HEK293T (cell line): Measurements from ENCODE around the gene ZNF865.

ENCODE experiments used
- CTCF ChIA-PET: fragments of 350-600 bp; formaldehyde crosslinking; extraction: SDS; loops from one replicate; lab custom pipeline; 2021; ENCODE audit warnings: antibody characterized with exemption, inconsistent platforms; lab: Yijun Ruan, JAX
- POLR2A ChIA-PET: fragments of 350-600 bp; formaldehyde crosslinking; extraction: SDS; loops from one replicate; lab custom pipeline; 2020; ENCODE audit warnings: antibody characterized with exemption, inconsistent platforms; lab: Yijun Ruan, JAX
- DNase-seq: peaks from one replicate; pipeline ENCODE4 v3.0.0; 2012; ENCODE audit warnings: mixed read lengths; ENCODE audit errors: extremely low spot score
- ARNT ChIP-seq: fragments of 450-650 bp; IDR thresholded peaks from 2 replicates; pipeline ENCODE4 v1.6.1; 2017; ENCODE audit warnings: mild to moderate bottlenecking
- BHLHE40 ChIP-seq: fragments of 450-650 bp; IDR thresholded peaks from 2 replicates; pipeline ENCODE4 v1.6.1; 2016; ENCODE audit warnings: mild to moderate bottlenecking, moderate library complexity, borderline replicate concordance
- CTBP1 ChIP-seq: fragments of 450-650 bp; IDR thresholded peaks from 2 replicates; pipeline ENCODE4 v1.6.1; 2016; ENCODE audit warnings: borderline replicate concordance
- ELF4 ChIP-seq: fragments of 450-650 bp; IDR thresholded peaks from 2 replicates; pipeline ENCODE4 v1.6.1; 2017; ENCODE audit warnings: antibody characterized with exemption
- FOXA1 ChIP-seq: fragments of 450-650 bp; IDR thresholded peaks from 2 replicates; pipeline ENCODE4 v1.6.1; 2016; ENCODE audit warnings: mild to moderate bottlenecking
- FOXK2 ChIP-seq: fragments of 450-650 bp; IDR thresholded peaks from 2 replicates; pipeline ENCODE4 v1.6.1; 2016; ENCODE audit warnings: mild to moderate bottlenecking
- FOXM1 ChIP-seq: fragments of 450-650 bp; IDR thresholded peaks from 2 replicates; pipeline ENCODE4 v1.6.1; 2017; ENCODE audit warnings: mild to moderate bottlenecking, borderline replicate concordance
- HDGF ChIP-seq: fragments of 450-650 bp; IDR thresholded peaks from 2 replicates; pipeline ENCODE4 v1.6.1; 2017; ENCODE audit warnings: antibody characterized with exemption, borderline replicate concordance
- L3MBTL2 ChIP-seq: fragments of 450-650 bp; conservative IDR thresholded peaks from 2 replicates; pipeline ENCODE4 v1.6.1; 2016; ENCODE audit warnings: mild to moderate bottlenecking
- LEF1 ChIP-seq: fragments of 450-650 bp; IDR thresholded peaks from 2 replicates; pipeline ENCODE4 v1.6.1; 2017; ENCODE audit warnings: mild to moderate bottlenecking, borderline replicate concordance
- NFRKB ChIP-seq: fragments of 450-650 bp; IDR thresholded peaks from 2 replicates; pipeline ENCODE4 v1.6.1; 2016; ENCODE audit warnings: mild to moderate bottlenecking, moderate library complexity
- SP1 ChIP-seq: fragments of 450-650 bp; IDR thresholded peaks from 2 replicates; pipeline ENCODE4 v1.6.1; 2017
- SUZ12 ChIP-seq: fragments of 450-650 bp; IDR thresholded peaks from 2 replicates; pipeline ENCODE4 v1.6.1; 2016; ENCODE audit warnings: mild to moderate bottlenecking
- TARDBP ChIP-seq: fragments of 450-650 bp; IDR thresholded peaks from 2 replicates; pipeline ENCODE4 v1.6.1; 2016
- ZNF384 ChIP-seq: fragments of 450-650 bp; IDR thresholded peaks from 2 replicates; pipeline ENCODE4 v1.6.1; 2016
- TF ChIP-seq, protein P1 (sequence below): fragments of 450-650 bp; IDR thresholded peaks from 2 replicates; pipeline ENCODE4 v1.6.1; 2016

Gene ZNF865

DNA sequence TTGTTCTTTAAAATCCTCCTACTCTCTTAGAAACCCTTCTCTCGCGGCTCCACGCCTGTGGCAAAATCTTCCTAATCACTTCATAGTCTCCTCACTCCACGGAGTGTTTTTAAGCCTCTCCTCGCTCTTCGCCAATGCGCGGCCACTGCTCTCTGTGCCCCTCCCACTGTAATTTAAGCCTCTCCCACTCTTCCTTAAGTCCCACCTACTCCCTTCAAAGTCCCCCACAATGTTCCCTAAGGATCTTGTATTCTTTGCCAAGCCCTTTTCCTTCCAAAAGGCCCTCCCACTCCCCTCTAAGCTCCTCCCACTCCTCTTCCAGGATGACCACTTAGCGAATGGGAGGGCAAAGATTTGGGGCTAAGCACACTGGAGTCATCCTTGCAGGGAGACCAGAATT is 7.4 kb upstream of the ZNF865 start:
- ChIA-PET CTCF (no interaction called here), POLR2A (interaction anchor here (0.5 to 2.1 kb wide), 2 partner anchors 10 to 45 kb away, joined by 3 to 29 read pairs; no protein-coding TSS in a partner anchor)
- no peak for TF ChIP-seq SP1
- no peak for TF ChIP-seq TARDBP
- TF ChIP-seq BHLHE40: no peak
- no peak for TF ChIP-seq HDGF
- no peak for TF ChIP-seq FOXK2
- TF ChIP-seq NFRKB: no peak
- TF ChIP-seq CTBP1: no peak
- TF ChIP-seq ARNT: no peak
- no peak for TF ChIP-seq SUZ12
- TF ChIP-seq LEF1: no peak
- TF ChIP-seq FOXM1: no peak
- DNase-seq: no peak

GRCh38 chr19:55598719-55599467 is 6.6 kb upstream of the ZNF865 start:
- POLR2A ChIA-PET: interaction anchor here (0.6 to 2.1 kb wide), 20 partner anchors 8 to 298 kb away, joined by 3 to 29 read pairs (median 5); partner anchors contain the start of genes U2AF2, ZNF579, ZNF628 and ZNF784
- 0 out of 2 replicates have a peak, but pooled peaks have one; percentile 20 for TF ChIP-seq SP1
- TF ChIP-seq FOXM1: peak; percentile 78; the same call in 1 of the 2 replicates
- no peak for TF ChIP-seq CTBP1
- 0 out of 2 replicates have a peak, but pooled peaks have one; percentile 78 for TF ChIP-seq HDGF
- TF ChIP-seq ELF4: no peak; the same call in 1 of the 2 replicates
- TF ChIP-seq NFRKB: no peak
- DNase-seq: peak; percentile 90
- CTCF ChIA-PET: interaction anchor here (0.6 to 0.7 kb wide), 3 partner anchors 34 to 73 kb away, joined by 3 read pairs; no protein-coding TSS in a partner anchor

DNA sequence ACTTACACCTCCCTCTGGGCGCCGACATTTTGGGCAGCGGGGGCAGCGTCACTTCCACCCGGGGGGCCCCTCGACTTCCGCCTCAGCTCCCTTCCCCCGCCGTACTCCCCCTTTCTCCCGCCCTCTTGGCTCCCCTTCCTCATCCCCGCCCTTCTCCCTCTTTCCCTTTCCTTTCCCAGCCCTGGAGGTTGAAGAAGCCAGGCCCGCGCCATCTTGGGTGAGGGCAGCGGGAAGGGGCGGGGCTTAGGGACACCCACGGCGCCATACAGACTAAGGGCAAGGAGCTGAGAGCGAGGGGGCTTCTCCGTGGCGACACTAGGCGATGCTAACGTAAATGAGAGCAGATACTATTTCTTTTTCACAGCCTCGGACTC is 6.0 kb upstream of the ZNF865 start, which contains the start of gene FIZ1:
Gene FIZ1 (minus strand): TSS at position 50 of the 374 bp plus-strand sequence. CDS start 1,652 bp downstream, outside the sequence.
- POLR2A ChIA-PET: interaction anchor here (0.8 to 2.1 kb wide), 20 partner anchors 9 to 298 kb away, joined by 3 to 29 read pairs (median 5); partner anchors contain the start of genes U2AF2, ZNF579, ZNF628 and ZNF784
- CTCF ChIA-PET: interaction anchor here (0.6 to 0.7 kb wide), 4 partner anchors 34 to 72 kb away, joined by 3 to 5 read pairs (median 3); no protein-coding TSS in a partner anchor
- DNase-seq: peak; percentile 79
- peak; percentile 67; the same call in 1 of the 2 replicates for TF ChIP-seq ELF4
- TF ChIP-seq, protein P1, sequence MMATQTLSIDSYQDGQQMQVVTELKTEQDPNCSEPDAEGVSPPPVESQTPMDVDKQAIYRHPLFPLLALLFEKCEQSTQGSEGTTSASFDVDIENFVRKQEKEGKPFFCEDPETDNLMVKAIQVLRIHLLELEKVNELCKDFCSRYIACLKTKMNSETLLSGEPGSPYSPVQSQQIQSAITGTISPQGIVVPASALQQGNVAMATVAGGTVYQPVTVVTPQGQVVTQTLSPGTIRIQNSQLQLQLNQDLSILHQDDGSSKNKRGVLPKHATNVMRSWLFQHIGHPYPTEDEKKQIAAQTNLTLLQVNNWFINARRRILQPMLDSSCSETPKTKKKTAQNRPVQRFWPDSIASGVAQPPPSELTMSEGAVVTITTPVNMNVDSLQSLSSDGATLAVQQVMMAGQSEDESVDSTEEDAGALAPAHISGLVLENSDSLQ: no peak
- no peak for TF ChIP-seq NFRKB
- no peak for TF ChIP-seq SUZ12

DNA sequence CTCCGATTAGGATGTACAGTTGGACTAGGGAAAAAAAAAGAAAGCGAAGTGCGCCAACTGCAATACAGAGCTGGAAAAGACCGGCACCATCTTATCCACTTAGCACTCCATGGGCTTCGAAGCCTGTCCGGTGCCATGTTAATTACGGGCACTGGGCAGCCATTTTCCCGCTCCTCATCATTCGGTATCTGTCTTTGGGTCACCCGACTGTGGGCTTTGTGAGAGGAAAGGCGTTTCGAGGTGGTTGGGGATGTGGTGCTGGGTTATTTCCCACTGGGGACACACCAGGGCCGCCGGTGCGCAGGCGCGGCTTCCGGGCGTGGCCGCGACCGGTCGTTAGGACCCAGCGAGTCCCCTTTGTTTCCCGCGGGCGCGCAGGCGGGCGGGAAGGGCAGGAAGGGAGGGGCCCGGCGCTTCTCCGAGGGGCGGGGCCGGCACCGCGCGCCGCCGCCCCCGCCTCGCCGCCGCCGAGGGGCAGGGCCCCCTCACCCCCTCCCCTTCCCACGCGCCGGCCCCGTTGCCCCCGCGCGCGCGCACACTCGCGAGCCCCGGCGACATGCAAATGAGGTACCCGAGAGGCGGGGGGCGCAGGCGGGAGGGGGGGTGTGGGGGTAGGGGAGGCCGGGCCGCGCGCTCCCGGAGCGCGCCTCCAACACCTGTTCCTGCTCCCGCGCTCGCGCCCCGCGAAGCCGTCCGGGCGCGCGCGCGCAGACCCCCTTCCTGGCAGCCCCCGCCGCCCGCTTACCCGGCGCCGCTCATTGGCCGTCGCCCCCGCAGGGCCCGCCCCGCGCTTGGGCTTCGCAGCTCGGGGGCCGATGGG is 5.4 kb upstream of the ZNF865 start, which contains the start of gene ZNF524:
Gene ZNF524 (plus strand): TSS at position 447 of the 820 bp plus-strand sequence. CDS start 1,825 bp downstream, outside the sequence.
- CTCF ChIA-PET: interaction anchor here (0.6 to 0.7 kb wide), 2 partner anchors 14 to 40 kb away, joined by 3 to 5 read pairs; no protein-coding TSS in a partner anchor
- peak; percentile 75 for DNase-seq
- no peak for TF ChIP-seq FOXK2
- TF ChIP-seq TARDBP: no peak
- peak; percentile 95 for TF ChIP-seq FOXM1
- TF ChIP-seq, protein P1: no peak
- peak; percentile 68 for TF ChIP-seq NFRKB
- 0 out of 2 replicates have a peak, but pooled peaks have one; percentile 30 for TF ChIP-seq ELF4
- TF ChIP-seq L3MBTL2: peak; percentile 87
- POLR2A ChIA-PET: interaction anchor here (0.8 to 2.1 kb wide), 18 partner anchors 9 to 299 kb away, joined by 3 to 29 read pairs (median 6); partner anchors contain the start of genes U2AF2, ZNF579, ZNF628 and ZNF784

GRCh38 chr19:55600662-55601028 is 4.8 kb upstream of the ZNF865 start:
- POLR2A ChIA-PET: interaction anchor here (1.2 to 1.7 kb wide), 3 partner anchors 24 to 133 kb away, joined by 3 to 6 read pairs (median 3); partner anchors contain the start of gene ZNF784
- CTCF ChIA-PET: interaction anchor here (0.6 kb wide), 1 partner anchor 14 kb away, joined by 3 read pairs; no protein-coding TSS in a partner anchor
- no peak for TF ChIP-seq ELF4
- TF ChIP-seq, protein P1: no peak
- TF ChIP-seq LEF1: no peak
- no peak for TF ChIP-seq FOXM1
- TF ChIP-seq BHLHE40: no peak
- no peak for TF ChIP-seq ZNF384
- no peak for TF ChIP-seq NFRKB
- DNase-seq: no peak

DNA sequence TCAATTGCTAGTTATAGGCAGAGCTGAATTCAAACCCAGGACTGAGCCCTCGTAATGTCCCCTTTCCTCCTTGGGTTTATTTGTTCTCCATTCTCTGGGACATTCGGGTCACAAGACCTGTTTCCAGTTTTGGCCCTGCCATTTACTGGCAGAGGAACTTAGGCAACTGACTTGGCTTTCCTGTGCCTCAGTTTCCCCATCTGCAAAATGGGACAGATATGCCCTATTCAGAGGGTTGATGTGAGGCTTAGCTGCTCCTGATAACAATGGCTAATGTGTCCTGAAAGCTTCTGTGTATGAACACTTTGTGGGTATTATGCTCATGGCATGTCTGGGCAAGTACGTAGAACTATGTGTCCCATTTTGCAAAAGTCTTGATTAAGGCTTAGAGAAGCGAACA is 4.4 kb upstream of the ZNF865 start:
- no peak for TF ChIP-seq CTBP1
- no peak for TF ChIP-seq HDGF
- TF ChIP-seq ARNT: no peak
- TF ChIP-seq LEF1: no peak
- no peak for TF ChIP-seq L3MBTL2
- TF ChIP-seq FOXM1: no peak
- no peak for TF ChIP-seq SP1
- TF ChIP-seq, protein P1: no peak
- no peak for TF ChIP-seq BHLHE40
- no peak for TF ChIP-seq NFRKB
- TF ChIP-seq FOXA1: no peak
- TF ChIP-seq ZNF384: no peak
- TF ChIP-seq ELF4: no peak
- no peak for TF ChIP-seq FOXK2
- DNase-seq: no peak
- ChIA-PET POLR2A (interaction anchor here (1.4 kb wide), 1 partner anchor 24 kb away, joined by 3 read pairs; the partner anchor contains the start of gene ZNF784), CTCF (interaction anchor here (0.6 kb wide), 1 partner anchor 15 kb away, joined by 3 read pairs; no protein-coding TSS in a partner anchor)
